ENCODE data around the gene OPN3.

GRCh38 chr1:241646201-241646600, 6.0 kb upstream of the OPN3 start:
- TF ChIP-seq CTCF (IDR thresholded peaks at IDR 0.05) (no peak), EZH2 (IDR thresholded peaks at IDR 0.05; ENCODE audit: borderline replicate concordance, insufficient read depth, low read depth, low read length, poor library complexity, severe bottlenecking) (no peak)

Data from B cell (primary cell).